ENCODE data around the gene CELF2. TPM values are rescaled to one million over a fixed set of nuclear protein-coding genes. Genes with fewer than 3 reads are reported as not detected.

The CELF2 gene
- polyA plus RNA-seq, 1 donor from 2014 or later, result 55.5 TPM

GRCh38 chr10:11300563-11300962 lies 282.9 kb downstream of the CELF2 start:
- Histone ChIP-seq H3K27me3 (ENCODE audit: insufficient read depth, low read depth, low read length) (no peaks in the 10 kb centered on the region), H3K79me2 (replicated peaks; ENCODE audit: insufficient read depth, low read length) (no peaks in the 10 kb centered on the region), H3K9me2 (ENCODE audit: insufficient read depth, low read length) (no peaks in the 10 kb centered on the region), H3K27ac (ENCODE audit: low read length) (no peak overlapping the region), H3K9me3 (ENCODE audit: low read length) (no peaks in the 10 kb centered on the region), H4K20me1 (ENCODE audit: insufficient read depth) (no peaks in the 10 kb centered on the region), H3K9ac (ENCODE audit: low read length) (no peak overlapping the region), H3F3A (ENCODE audit: insufficient read depth, low read length, poor library complexity, severe bottlenecking) (no peaks in the 10 kb centered on the region), H3K36me3 (ENCODE audit: insufficient read depth, low read length) (peaks cover 15% of the 10 kb centered on the region), H3K4me2 (ENCODE audit: low read length) (no peak overlapping the region), H2AFZ (ENCODE audit: low read depth, low read length) (no peak overlapping the region), H3K4me3 (ENCODE audit: low read length) (no peak overlapping the region)
- TF ChIP-seq REST (IDR thresholded peaks at IDR 0.05; ENCODE audit: borderline replicate concordance), result no peak
- no peak for TF ChIP-seq EP300 (conservative IDR thresholded peaks at IDR 0.05; ENCODE audit: poor library complexity, severe bottlenecking)
- TF ChIP-seq, protein P1, sequence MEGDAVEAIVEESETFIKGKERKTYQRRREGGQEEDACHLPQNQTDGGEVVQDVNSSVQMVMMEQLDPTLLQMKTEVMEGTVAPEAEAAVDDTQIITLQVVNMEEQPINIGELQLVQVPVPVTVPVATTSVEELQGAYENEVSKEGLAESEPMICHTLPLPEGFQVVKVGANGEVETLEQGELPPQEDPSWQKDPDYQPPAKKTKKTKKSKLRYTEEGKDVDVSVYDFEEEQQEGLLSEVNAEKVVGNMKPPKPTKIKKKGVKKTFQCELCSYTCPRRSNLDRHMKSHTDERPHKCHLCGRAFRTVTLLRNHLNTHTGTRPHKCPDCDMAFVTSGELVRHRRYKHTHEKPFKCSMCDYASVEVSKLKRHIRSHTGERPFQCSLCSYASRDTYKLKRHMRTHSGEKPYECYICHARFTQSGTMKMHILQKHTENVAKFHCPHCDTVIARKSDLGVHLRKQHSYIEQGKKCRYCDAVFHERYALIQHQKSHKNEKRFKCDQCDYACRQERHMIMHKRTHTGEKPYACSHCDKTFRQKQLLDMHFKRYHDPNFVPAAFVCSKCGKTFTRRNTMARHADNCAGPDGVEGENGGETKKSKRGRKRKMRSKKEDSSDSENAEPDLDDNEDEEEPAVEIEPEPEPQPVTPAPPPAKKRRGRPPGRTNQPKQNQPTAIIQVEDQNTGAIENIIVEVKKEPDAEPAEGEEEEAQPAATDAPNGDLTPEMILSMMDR (IDR thresholded peaks at IDR 0.05; ENCODE audit: poor library complexity, severe bottlenecking), result no peak
- no peak for TF ChIP-seq MXI1 (conservative IDR thresholded peaks at IDR 0.05; ENCODE audit: poor library complexity, severe bottlenecking)
- TF ChIP-seq POLR2AphosphoS5 (IDR thresholded peaks at IDR 0.05), result no peak
- TF ChIP-seq SMC3 (conservative IDR thresholded peaks at IDR 0.05; ENCODE audit: poor library complexity), result no peak
- no peak for TF ChIP-seq TAF1 (IDR thresholded peaks at IDR 0.05; ENCODE audit: low read depth)
- no peak for TF ChIP-seq EZH2 (IDR thresholded peaks at IDR 0.05; ENCODE audit: borderline replicate concordance, insufficient read depth, low read length, poor library complexity, severe bottlenecking)
- TF ChIP-seq RAD21 (conservative IDR thresholded peaks at IDR 0.05), result no peak

DNA sequence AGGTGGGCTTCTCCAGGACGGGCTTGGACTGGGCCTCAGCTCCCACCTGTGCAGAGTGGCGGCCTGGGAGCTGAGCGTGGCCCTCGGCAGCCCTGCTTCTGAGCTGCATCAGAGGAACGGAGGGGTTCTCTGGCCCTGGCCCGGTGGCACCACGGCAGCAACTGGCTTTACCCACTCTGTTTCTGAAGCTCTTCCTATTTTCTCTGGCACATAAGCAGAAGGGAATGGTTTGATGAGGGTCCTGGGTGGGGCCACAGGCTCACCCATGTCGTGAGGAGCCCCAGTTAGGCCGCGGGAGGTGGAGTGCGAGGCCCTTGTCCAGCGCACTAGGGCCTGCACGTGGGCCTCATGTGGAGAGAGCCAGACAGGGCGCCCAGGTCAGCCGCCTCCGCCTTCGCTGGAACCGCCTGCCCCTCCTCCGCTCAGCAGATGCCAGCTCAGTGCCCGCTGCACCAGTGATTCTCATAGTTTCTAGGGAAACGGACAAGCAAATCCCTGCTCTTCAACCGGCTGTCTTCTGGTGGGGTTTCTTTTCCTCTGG lies 284.0 kb downstream of the CELF2 start:
- no peak overlapping the region for H3K27ac ChIP-seq (ENCODE audit: low read length)
- no peaks in the 10 kb centered on the region for H3K9me3 ChIP-seq (ENCODE audit: low read length)
- no peaks in the 10 kb centered on the region for H3K9me2 ChIP-seq (ENCODE audit: insufficient read depth, low read length)
- no peak overlapping the region for H2AFZ ChIP-seq (ENCODE audit: low read depth, low read length)
- H3K4me3 ChIP-seq (ENCODE audit: low read length), result no peak overlapping the region
- H3K27me3 ChIP-seq (ENCODE audit: insufficient read depth, low read depth, low read length), result no peaks in the 10 kb centered on the region
- no peak for TF ChIP-seq EZH2 (IDR thresholded peaks at IDR 0.05; ENCODE audit: borderline replicate concordance, insufficient read depth, low read length, poor library complexity, severe bottlenecking)
- TF ChIP-seq REST (IDR thresholded peaks at IDR 0.05; ENCODE audit: borderline replicate concordance), result no peak
- TF ChIP-seq POLR2AphosphoS5 (IDR thresholded peaks at IDR 0.05), result no peak
- TF ChIP-seq, protein P1 (IDR thresholded peaks at IDR 0.05; ENCODE audit: poor library complexity, severe bottlenecking), result no peak
- no peak for TF ChIP-seq RAD21 (conservative IDR thresholded peaks at IDR 0.05)
- no peak for TF ChIP-seq MXI1 (conservative IDR thresholded peaks at IDR 0.05; ENCODE audit: poor library complexity, severe bottlenecking)
- H3K36me3 ChIP-seq (ENCODE audit: insufficient read depth, low read length), result peaks cover 15% of the 10 kb centered on the region
- H3K4me2 ChIP-seq (ENCODE audit: low read length), result no peak overlapping the region
- no peaks in the 10 kb centered on the region for H4K20me1 ChIP-seq (ENCODE audit: insufficient read depth)
- no peaks in the 10 kb centered on the region for H3K79me2 ChIP-seq (replicated peaks; ENCODE audit: insufficient read depth, low read length)
- H3K9ac ChIP-seq (ENCODE audit: low read length), result no peak overlapping the region
- no peaks in the 10 kb centered on the region for H3F3A ChIP-seq (ENCODE audit: insufficient read depth, low read length, poor library complexity, severe bottlenecking)
